Spinal cord (tissue), 10 donors: ENCODE results near the gene KDM2A. TPM values are rescaled to one million over a fixed set of nuclear protein-coding genes. Genes with fewer than 3 reads are reported as not detected.

Source experiments
- DNase-seq, 6 donors: peaks; one replicate each; pipeline versions ENCODE4 v3.0.0 to v3.0.0-alpha.2; 2013 to 2015; ENCODE audit warnings: low spot score in 6 of 6, low read depth in 4 of 6
- H3K27ac ChIP-seq: one replicate; pipeline ENCODE4 v1.5.1; 2013; ENCODE audit warnings: low read depth, low read length, control low read depth
- H3K27me3 ChIP-seq: one replicate; pipeline ENCODE4 v1.6.1; 2013; ENCODE audit warnings: low read length; ENCODE audit not compliant: control insufficient read depth, insufficient read depth
- H3K36me3 ChIP-seq: one replicate; pipeline ENCODE4 v1.6.1; 2013; ENCODE audit warnings: low read length; ENCODE audit not compliant: control insufficient read depth, insufficient read depth
- H3K4me1 ChIP-seq: one replicate; pipeline ENCODE4 v1.6.1; 2013; ENCODE audit warnings: low read length; ENCODE audit not compliant: control insufficient read depth, insufficient read depth
- H3K4me3 ChIP-seq: one replicate; pipeline ENCODE4 v1.5.1; 2013; ENCODE audit warnings: low read depth, low read length, control low read depth
- H3K9me3 ChIP-seq: one replicate; pipeline ENCODE4 v1.6.1; 2013; ENCODE audit warnings: low read length; ENCODE audit not compliant: control insufficient read depth, insufficient read depth
- WGBS: methylation state at CpG from one replicate; pipeline ENCODE4 v1.1.5; 2013; ENCODE audit warnings: missing lambda C conversion rate; ENCODE audit not compliant: insufficient coverage; 5-methylcytosine and 5-hydroxymethylcytosine counted together
- polyA plus RNA-seq, 2 donors: library from polyadenylated mRNA; unstranded; fragments of 120-200 nt; gene quantifications; one replicate each; pipeline ENCODE4 v1.2.1, GENCODE V29; 2013; ENCODE audit not compliant: insufficient read length in 2 of 2
- total RNA-seq, 2 donors: library from RNA; depleted of rRNA in 1 of 2; stranded (reverse); fragments of 120-200 nt in 1 of 2; fragments of >200 nt in 1 of 2; gene quantifications; one replicate each; pipeline versions ENCODE4 v1.2.3 to v1.2.4, GENCODE V29; 2013 to 2014
- donor health status: healthy.

Gene KDM2A
- total and polyA plus RNA-seq, 4 donors = 46.3 to 71.5 (median 57.3) TPM

- no peak for DNase-seq
- peaks cover 48% of the 10 kb centered on the region for H3K36me3 ChIP-seq
- no peaks in the 10 kb centered on the region for H3K27me3 ChIP-seq
- H3K4me1 ChIP-seq = peaks cover 33% of the 10 kb centered on the region
- peaks cover 3% of the 10 kb centered on the region for H3K9me3 ChIP-seq
- WGBS = no CpG with 5 or more reads among the region's 3 CpGs
- H3K4me3 ChIP-seq = no peak overlapping the region
- H3K27ac ChIP-seq = no peak overlapping the region
Observed at GRCh38 chr11:67293090-67293489, 174.0 kb downstream of the KDM2A start.

DNA sequence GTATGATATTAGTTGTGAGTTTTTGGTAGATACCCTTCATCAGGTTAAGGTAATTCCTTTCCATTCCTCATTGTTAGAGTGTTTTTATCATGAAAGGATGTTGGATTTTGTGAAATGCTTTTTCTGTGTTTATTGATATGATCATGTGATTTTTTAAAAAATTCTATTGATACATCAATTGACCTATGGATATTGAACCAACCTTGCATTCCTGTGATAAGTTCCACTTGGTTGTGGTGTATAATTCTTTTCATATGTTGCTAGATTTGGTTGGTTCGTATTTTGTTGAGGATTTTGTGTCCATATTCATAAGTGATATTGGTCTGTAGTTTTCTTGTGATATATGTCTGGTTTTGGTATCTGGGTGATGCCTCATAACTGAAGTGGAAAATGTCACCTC lies 176.8 kb downstream of the KDM2A start:
- H3K27me3 ChIP-seq = no peaks in the 10 kb centered on the region
- peaks cover 64% of the 10 kb centered on the region for H3K36me3 ChIP-seq
- H3K27ac ChIP-seq = no peak overlapping the region
- DNase-seq = peak in 1 of 6 donors; percentile 19
- peaks cover 16% of the 10 kb centered on the region for H3K4me1 ChIP-seq
- H3K9me3 ChIP-seq = peaks cover 3% of the 10 kb centered on the region
- H3K4me3 ChIP-seq = no peak overlapping the region
- no CpG with 5 or more reads among the region's 1 CpG for WGBS

GRCh38 chr11:67298786-67299185 lies 179.7 kb downstream of the KDM2A start:
- Histone ChIP-seq H3K36me3 (peaks cover 71% of the 10 kb centered on the region), H3K27ac (no peak overlapping the region), H3K9me3 (peaks cover 3% of the 10 kb centered on the region), H3K4me1 (peaks cover 18% of the 10 kb centered on the region), H3K27me3 (no peaks in the 10 kb centered on the region), H3K4me3 (no peak overlapping the region)
- no peak for DNase-seq
- WGBS = 92% methylated on average over 5 of the region's 7 CpGs

GRCh38 chr11:67299471-67300191 lies 180.6 kb downstream of the KDM2A start:
- no peak for DNase-seq
- Histone ChIP-seq H3K36me3 (peaks cover 68% of the 10 kb centered on the region), H3K27ac (no peak overlapping the region), H3K27me3 (no peaks in the 10 kb centered on the region), H3K9me3 (peaks cover 3% of the 10 kb centered on the region), H3K4me1 (peaks cover 27% of the 10 kb centered on the region), H3K4me3 (no peak overlapping the region)
- 96% methylated on average over 26 of the region's 29 CpGs for WGBS

- Histone ChIP-seq H3K27me3 (no peaks in the 10 kb centered on the region), H3K4me1 (peaks cover 30% of the 10 kb centered on the region), H3K27ac (no peak overlapping the region), H3K9me3 (peaks cover 3% of the 10 kb centered on the region), H3K36me3 (peaks cover 66% of the 10 kb centered on the region), H3K4me3 (no peak overlapping the region)
- DNase-seq = no peak
- 92% methylated on average over 13 of the region's 13 CpGs for WGBS
Observed at GRCh38 chr11:67300256-67300755, 181.2 kb downstream of the KDM2A start.

GRCh38 chr11:67300756-67301312 lies 181.8 kb downstream of the KDM2A start:
- H3K36me3 ChIP-seq = peaks cover 64% of the 10 kb centered on the region
- no peak overlapping the region for H3K4me3 ChIP-seq
- H3K4me1 ChIP-seq = peaks cover 30% of the 10 kb centered on the region
- DNase-seq = no peak
- H3K27me3 ChIP-seq = no peaks in the 10 kb centered on the region
- 93% methylated on average over 21 of the region's 22 CpGs for WGBS
- no peak overlapping the region for H3K27ac ChIP-seq
- H3K9me3 ChIP-seq = peaks cover 3% of the 10 kb centered on the region

- Histone ChIP-seq H3K27me3 (no peaks in the 10 kb centered on the region), H3K4me3 (no peak overlapping the region), H3K27ac (no peak overlapping the region), H3K9me3 (no peaks in the 10 kb centered on the region), H3K36me3 (peaks cover 64% of the 10 kb centered on the region), H3K4me1 (peaks cover 30% of the 10 kb centered on the region)
- DNase-seq = no peak
- WGBS = 87% methylated on average over 28 of the region's 28 CpGs
Observed at GRCh38 chr11:67301313-67301921, 182.4 kb downstream of the KDM2A start.

- Histone ChIP-seq H3K4me3 (no peak overlapping the region), H3K4me1 (peaks cover 30% of the 10 kb centered on the region), H3K36me3 (peaks cover 65% of the 10 kb centered on the region), H3K27ac (no peak overlapping the region), H3K9me3 (no peaks in the 10 kb centered on the region), H3K27me3 (no peaks in the 10 kb centered on the region)
- peak in 1 of 6 donors; percentile 32 for DNase-seq
- WGBS = 62% methylated on average over 5 of the region's 15 CpGs
Observed at GRCh38 chr11:67301951-67302516, 183.0 kb downstream of the KDM2A start.

GRCh38 chr11:67302571-67303131 lies 183.6 kb downstream of the KDM2A start:
- H3K36me3 ChIP-seq = peaks cover 68% of the 10 kb centered on the region
- peak overlapping the region; percentile 33 for H3K27ac ChIP-seq
- H3K27me3 ChIP-seq = no peaks in the 10 kb centered on the region
- H3K4me3 ChIP-seq = peak overlapping the region; percentile 49
- H3K9me3 ChIP-seq = no peaks in the 10 kb centered on the region
- WGBS = 35% methylated on average over 18 of the region's 23 CpGs
- DNase-seq = peak in 2 of 6 donors; percentile 4 to 32
- peaks cover 30% of the 10 kb centered on the region for H3K4me1 ChIP-seq
